Measurements from ENCODE around the gene GUCA2A. TPM values are rescaled to one million over a fixed set of nuclear protein-coding genes. Genes with fewer than 3 reads are reported as not detected.

The GUCA2A gene
- total RNA-seq, 1 donor from 2014 or later = not detected

DNA sequence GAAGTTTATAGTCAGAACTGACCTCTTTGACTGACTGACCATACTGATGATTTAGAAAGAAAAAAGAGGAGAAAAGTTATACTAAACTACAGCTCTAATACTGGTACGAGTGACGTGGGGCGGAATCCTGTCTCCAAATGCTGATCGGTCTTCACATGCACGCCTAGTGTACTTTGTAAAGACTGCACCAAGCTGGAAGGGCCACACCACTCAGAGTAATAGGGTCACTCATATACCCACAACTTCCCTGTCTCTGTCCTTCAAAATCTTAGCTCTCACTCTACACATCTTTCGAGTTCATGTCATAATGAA is 19.4 kb upstream of the GUCA2A start:
- H3K4me3 ChIP-seq (ENCODE audit: low read depth, low read length) = no peak overlapping the region
- DNase-seq (ENCODE audit: low read depth) = no peak
- TF ChIP-seq, protein P1, sequence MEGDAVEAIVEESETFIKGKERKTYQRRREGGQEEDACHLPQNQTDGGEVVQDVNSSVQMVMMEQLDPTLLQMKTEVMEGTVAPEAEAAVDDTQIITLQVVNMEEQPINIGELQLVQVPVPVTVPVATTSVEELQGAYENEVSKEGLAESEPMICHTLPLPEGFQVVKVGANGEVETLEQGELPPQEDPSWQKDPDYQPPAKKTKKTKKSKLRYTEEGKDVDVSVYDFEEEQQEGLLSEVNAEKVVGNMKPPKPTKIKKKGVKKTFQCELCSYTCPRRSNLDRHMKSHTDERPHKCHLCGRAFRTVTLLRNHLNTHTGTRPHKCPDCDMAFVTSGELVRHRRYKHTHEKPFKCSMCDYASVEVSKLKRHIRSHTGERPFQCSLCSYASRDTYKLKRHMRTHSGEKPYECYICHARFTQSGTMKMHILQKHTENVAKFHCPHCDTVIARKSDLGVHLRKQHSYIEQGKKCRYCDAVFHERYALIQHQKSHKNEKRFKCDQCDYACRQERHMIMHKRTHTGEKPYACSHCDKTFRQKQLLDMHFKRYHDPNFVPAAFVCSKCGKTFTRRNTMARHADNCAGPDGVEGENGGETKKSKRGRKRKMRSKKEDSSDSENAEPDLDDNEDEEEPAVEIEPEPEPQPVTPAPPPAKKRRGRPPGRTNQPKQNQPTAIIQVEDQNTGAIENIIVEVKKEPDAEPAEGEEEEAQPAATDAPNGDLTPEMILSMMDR (conservative IDR thresholded peaks at IDR 0.05; ENCODE audit: low read depth, low read length) = no peak

DNA sequence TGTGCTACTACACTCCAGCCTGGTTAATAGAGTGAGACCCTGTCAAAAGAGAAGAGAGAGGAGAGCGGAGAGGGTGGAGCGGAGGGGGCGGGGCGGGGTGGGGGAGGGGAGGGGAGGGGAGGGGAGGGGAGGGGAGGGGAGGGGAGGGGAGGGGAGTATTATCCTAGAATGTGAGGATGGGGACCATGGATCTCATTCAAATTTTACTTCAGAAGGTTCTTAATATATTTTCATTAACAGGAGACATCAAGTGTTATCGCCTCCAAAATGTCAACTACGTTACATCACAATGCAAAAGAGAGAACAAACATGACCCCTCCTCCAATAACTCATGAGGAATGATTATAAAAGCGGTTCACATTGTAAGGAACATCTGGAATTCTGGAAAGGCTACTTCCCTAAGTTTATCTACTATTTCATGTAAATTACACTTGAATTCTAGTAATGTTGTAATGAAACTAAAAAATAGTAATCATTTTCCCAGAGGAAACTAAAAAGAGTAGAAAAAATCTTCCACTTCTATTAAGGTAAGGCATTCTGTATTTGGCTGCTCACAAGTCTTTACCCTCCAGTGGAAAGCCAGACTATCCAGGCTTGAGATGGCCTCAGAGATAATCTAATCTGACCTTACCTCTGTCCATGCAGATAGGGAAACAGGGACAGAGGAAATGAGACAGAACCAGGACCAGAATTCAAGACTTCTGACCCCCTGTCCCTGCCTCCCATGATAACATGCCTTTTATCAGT is 18.8 kb upstream of the GUCA2A start:
- TF ChIP-seq, protein P1 (conservative IDR thresholded peaks at IDR 0.05; ENCODE audit: low read depth, low read length) = no peak
- no peak overlapping the region for H3K4me3 ChIP-seq (ENCODE audit: low read depth, low read length)
- DNase-seq (ENCODE audit: low read depth) = no peak

DNA sequence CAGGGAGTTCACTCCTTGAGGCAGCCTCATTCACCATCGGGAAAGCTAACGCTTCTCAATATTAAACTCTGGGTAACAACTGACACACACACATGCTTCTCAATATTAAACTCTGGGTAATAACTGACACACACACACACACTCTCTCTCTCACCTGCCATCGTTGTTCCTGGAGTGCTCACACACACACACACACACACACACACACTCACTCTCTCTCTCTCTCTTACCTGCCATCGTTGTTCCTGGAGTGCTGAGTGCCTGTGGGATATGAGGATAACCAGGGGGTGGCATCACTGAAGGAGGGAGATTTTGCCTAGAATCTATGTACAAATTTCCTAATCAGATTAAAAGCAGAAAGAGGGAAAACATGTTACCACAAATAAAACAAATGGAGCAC is 17.1 kb upstream of the GUCA2A start:
- no peak for DNase-seq (ENCODE audit: low read depth)
- TF ChIP-seq, protein P1 (conservative IDR thresholded peaks at IDR 0.05; ENCODE audit: low read depth, low read length) = no peak
- H3K4me3 ChIP-seq (ENCODE audit: low read depth, low read length) = no peak overlapping the region

GRCh38 chr1:42179900-42180329 is 15.4 kb upstream of the GUCA2A start:
- TF ChIP-seq, protein P1 (conservative IDR thresholded peaks at IDR 0.05; ENCODE audit: low read depth, low read length) = no peak
- no peak for DNase-seq (ENCODE audit: low read depth)
- no peak overlapping the region for H3K4me3 ChIP-seq (ENCODE audit: low read depth, low read length)

- TF ChIP-seq, protein P1 (conservative IDR thresholded peaks at IDR 0.05; ENCODE audit: low read depth, low read length) = no peak
- no peak overlapping the region for H3K4me3 ChIP-seq (ENCODE audit: low read depth, low read length)
- no peak for DNase-seq (ENCODE audit: low read depth)
These were observed 14.7 kb upstream of the GUCA2A start for GRCh38 chr1:42179275-42179674.

DNA sequence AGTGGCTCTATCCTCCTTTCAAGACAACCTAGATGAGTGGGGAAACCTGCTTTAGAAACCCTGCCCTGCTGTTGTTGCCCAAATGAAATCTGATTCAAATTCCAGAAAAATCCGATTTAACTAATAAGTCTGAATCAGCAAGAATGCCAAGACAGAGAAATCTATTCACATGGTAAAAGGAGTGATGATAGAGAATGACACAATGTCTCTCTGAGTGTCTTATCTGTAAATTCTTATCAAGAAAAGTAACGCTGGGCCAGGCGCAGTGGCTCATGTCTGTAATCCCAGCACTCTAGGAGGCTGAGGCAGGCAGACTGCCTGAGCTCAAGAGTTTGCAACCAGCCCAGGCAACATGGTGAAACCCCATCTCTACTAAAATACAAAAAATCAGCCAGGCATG is 13.7 kb upstream of the GUCA2A start:
- TF ChIP-seq, protein P1 (conservative IDR thresholded peaks at IDR 0.05; ENCODE audit: low read depth, low read length) = no peak
- no peak for DNase-seq (ENCODE audit: low read depth)
- no peak overlapping the region for H3K4me3 ChIP-seq (ENCODE audit: low read depth, low read length)

DNA sequence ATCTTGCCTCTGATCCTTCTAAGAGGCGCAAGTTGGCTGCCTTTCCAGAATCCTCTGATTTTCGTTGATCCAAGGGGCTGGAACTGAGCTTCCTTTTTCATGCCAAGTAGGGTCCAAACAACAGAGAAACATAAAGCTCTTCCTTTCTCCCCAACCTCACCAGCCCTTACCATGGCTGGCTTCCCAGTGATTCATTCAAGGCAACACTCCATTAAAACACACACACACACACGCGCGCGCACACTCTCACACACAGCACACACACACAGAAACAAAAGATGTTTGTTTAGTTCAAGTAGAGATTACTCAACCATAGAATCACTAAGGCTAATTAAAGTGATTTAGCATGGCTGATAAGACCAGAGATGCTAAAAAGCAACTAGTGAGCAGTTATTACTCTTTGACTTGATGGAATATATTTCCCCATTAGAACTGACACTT is 13.0 kb upstream of the GUCA2A start:
- TF ChIP-seq, protein P1 (conservative IDR thresholded peaks at IDR 0.05; ENCODE audit: low read depth, low read length) = no peak
- DNase-seq (ENCODE audit: low read depth) = peak; percentile 48
- no peak overlapping the region for H3K4me3 ChIP-seq (ENCODE audit: low read depth, low read length)
